Testis (tissue), 2 donors: ENCODE data around the gene PWWP2B.

ENCODE experiments used
- CTCF ChIP-seq, 3 experiments: fragments of 450-650 bp in 2 of 3; fragments of 200-600 bp in 1 of 3; sonication (generic) in 1 of 3; IDR thresholded peaks; one replicate each; pipeline ENCODE4 v1.5.1; 2016 to 2019; ENCODE audit warnings: antibody characterized with exemption in 3 of 3, mild to moderate bottlenecking in 2 of 3, moderate library complexity in 1 of 3
- POLR2A ChIP-seq: fragments of 450-650 bp; IDR thresholded peaks from one replicate; pipeline ENCODE4 v1.6.1; 2017; ENCODE audit warnings: antibody characterized with exemption, mild to moderate bottlenecking, moderate library complexity

GRCh38 chr10:132460071-132460470 lies 63.1 kb downstream of the PWWP2B start:
- TF ChIP-seq CTCF (IDR thresholded peaks at IDR 0.05) (no peak), POLR2A (no peak)
